ENCODE results near the gene TRERF1.
"Not testable (repeated sequence)": the region's sequence is repeated elsewhere in the genome, so short reads cannot be mapped to it uniquely, and the experiment has no call there.

Gene TRERF1

DNA sequence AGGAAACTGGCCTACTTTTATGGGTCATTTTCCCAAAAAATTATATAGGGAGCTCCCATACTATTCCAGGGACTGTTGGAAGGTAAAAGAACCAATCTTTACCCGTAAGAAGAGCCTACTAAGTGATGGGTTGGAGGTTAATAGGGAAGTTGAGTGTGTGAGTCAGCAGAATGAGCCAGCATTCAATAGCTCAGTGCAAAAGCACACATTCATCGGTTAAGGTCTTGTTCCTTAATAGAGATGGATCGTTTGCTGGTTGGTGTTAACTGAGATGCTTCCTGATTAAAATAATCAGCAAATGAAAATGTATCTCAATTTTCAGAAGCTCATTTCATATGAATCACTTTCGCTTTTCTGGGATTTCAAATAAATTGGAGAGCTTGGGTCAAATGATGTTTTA is 118.8 kb downstream of the TRERF1 start:
- DNase-seq = no peak

DNA sequence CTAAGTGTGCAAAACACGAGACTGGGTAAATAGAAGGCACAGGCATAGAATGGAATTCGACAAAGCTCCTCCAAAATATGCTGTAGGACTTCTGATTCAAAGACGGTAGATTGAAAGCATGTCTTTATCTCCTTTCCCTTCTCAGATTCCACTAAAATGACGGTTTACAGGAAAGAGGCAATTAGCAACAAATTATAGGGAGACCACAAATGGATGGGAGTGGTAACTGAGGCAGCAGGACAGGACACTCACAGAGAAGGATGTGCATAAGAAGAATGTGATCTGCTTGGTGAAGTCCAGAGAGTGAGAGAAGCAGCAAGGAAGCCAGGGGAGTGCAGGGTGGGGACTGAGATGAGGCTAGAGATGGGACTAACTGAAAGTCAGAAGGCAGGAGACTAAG is 120.7 kb downstream of the TRERF1 start:
- no peak for DNase-seq

DNA sequence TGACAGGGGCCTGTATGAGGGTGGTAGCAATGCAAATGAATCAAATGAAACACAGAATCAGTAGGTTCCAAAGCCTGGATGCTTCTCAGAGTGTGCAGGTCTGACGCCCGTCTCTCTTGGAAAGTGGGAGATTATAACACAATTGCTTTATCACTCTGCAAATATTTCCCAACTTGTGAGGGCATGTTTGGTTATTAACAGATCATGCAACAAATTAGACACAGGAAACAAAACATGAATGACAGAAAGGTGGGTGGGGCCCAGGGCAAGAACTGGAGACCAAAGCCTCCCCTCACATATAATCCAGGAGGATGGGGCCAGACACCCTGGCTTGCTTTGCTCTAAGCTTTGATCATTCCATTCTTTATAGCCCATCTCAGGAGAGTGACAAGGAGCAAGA is 125.5 kb downstream of the TRERF1 start:
- no peak for DNase-seq

DNA sequence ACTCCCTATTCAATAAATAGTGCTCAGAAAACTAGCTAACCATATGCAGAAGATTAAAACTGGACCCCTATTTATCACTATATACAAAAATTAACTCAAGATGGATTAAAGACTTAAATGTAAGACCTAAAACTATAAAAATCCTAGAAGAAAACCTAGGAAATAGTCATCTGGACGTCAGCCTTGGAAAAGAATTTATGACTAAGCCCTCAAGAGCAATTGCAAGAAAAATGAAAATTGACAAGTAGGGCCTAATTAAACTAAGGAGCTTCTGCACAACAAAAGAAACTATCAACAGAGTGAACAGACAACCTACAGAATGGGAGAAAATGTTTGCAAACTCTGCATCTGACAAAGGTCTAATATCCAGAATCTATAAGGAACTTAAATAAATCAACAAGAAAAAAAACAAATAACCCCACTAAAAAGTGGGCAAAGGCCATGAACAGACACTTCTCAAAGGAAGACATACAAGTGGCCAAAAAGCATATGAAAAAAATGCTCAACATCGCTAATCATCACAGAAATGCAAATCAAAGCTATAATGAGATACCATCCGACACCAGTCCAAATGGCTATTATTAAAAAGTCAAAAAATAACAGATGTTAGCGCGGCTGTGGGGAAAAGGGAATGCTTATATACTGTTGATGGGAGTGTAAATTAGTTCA is 126.9 kb downstream of the TRERF1 start:
- DNase-seq = not testable (repeated sequence)

DNA sequence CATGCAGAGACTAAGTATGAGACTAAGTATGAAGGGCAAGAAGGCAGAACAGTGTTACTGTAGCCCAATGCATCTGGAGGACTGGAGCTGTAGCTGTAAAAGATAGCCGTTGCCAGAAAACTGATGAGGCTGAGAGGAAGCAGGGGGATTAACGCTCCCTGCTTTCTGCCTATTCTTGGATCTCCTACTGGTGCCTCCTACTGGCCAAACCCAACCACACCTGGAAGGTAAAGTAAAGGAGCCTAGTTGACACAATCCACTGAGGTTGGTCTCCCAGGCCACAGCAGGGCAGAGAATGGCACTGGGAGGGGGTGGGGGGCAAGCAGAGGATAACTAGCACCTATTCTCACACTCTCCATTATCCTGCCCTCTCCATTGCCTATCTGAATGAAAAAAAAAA is 129.1 kb downstream of the TRERF1 start:
- no peak for DNase-seq

DNA sequence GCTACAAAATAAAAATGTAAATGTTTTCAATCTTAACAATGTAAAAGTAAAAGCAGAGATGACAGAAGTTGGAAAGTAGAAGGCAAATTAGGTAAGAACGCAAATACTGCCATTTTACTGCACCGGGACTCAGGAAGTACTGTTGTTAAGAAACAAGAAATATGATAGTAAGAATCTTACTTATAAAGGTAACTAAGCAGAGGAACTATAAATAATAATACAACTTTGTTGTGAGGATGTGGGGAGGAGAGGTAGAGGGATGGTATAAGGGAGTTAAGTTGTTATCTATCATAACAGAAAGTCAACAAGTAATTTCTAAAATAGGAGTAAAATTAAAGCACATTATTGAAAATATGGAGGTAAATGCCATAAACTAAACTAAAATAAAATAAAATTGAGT is 129.8 kb downstream of the TRERF1 start:
- no peak for DNase-seq

DNA sequence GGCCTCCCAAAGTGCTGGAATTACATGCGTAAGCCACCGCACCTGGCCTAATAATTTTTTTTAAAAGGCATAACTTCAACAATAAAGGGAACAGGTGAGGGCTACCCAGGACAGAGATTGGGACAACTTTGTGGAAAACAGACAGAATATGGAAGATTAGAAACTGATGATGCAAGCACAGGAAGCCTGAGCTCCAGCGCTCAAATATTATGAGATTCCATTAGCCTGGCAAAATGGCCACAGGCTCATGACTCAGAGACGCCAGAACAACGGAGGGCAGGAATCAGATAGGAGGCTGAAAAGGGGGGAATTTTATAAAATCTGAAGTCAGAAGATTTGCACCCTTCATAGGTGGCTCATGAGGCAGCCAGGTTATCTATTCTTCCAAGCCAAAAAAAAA is 131.0 kb downstream of the TRERF1 start:
- no peak for DNase-seq

DNA sequence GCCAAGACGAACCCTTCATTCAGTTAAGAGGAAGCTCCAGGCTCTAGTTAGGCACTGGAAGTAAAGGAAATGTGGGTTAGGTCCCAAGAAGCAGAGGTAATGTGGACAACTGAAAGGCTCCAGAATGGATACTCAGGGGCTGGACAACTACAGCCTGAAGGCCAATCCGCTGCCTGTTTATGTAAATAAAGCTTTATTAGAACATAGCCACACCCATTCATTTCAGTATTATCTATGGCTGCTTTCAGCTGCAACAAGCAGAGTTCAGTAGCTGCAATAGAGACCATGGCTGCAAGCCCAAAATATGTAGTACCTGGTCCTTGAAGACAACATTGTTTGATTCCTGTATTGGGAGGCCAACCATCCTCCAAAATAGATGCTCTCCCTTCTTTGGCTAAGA is 133.2 kb downstream of the TRERF1 start:
- no peak for DNase-seq

DNA sequence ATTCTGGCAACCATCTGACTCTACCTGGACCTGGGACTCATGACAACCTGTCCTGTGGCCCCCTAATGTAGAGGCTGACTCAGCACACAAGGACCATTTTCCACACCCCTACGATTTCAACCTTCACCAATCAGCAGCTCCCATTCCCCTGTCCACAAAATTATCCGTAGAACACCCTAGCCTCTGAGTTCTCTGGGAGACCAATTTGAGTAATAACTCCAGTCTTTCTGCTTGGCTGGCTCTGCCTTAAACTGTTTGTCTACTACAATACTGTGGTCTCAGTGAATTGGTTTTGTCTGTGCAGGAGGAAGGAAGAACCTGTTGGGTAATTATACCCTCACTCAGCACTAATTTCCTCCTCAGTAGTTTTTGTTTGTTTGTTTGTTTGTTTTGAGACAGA is 134.7 kb downstream of the TRERF1 start:
- DNase-seq = no peak

DNA sequence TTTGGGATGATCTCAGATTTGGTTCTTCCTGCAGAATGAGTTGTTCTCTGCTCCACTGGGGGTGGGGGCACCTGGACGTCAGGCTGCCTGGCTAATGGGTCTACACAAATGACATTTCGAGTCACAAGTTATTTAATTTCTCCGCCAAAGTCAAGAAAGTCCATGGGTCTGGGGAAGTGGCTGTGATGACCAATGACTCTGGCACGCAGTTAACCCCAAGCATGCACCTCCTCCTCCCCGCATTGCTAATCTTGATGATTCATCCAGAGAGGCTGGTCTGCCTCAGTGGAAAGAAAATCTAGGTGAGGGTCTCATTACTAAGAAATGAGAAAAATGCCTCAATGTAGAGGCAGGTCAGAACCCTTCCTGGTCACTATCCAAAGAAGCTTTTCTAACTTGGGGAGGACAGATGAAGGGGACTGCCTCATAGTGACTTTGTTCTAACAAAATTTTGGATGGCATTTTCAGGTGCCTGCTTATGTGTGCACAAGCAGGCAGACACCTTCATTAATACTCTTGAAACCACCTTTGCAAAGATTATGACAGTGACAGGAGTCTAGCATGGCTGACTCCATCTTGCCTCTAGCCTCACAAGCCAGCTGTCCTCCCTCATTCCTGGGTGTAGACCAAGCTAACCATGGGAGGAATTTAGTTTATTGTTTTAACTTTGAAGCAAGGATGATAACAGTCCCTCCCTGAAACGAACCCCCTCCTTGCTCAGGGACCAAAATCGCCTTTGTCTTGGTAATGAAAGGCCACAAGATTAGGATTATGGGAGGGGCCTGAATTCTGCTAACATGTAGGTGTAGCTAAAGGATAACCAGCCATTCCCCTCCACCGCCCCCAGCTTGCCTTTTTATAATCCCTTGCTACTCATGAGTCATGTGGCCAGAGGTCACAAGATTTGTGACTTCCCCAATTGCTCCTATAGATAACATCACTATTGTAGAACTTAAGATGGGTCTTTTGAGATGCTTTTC is 135.4 kb downstream of the TRERF1 start:
- DNase-seq = no peak

DNA sequence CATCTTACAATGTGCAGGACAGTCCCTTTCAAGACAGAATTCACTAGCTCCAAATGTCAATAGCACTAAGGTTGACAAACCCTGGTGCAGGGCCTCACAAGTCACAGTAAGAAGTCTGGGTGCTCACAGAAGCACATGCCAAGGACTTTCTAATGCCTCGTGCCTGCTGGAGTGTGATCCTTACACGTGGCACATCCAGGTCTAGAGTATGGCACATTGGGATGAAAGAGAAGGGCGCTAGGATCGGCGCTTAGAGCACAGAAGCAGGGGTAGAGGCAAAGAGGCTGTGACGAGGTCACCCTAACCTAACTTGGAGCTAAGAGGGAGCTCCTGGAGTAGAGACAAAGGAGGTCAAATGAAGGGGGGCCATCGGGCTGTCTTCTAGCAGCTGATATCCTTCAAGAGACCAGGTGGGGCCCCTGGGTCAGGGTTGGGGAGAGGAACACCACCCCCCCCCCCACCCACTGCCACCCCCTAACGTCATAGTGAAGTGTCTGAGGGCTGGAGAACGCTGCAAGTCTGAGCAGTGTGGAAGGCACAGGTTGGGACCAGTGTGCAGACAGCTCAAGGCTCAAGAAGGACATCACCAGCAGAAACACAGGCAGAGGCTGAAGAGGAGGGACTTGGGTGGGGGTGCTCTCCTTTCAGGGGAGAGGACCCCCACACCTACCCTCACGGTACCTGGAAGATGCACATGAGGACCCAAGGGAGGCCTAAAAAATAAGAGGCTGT is 136.3 kb downstream of the TRERF1 start:
- no peak for DNase-seq

DNA sequence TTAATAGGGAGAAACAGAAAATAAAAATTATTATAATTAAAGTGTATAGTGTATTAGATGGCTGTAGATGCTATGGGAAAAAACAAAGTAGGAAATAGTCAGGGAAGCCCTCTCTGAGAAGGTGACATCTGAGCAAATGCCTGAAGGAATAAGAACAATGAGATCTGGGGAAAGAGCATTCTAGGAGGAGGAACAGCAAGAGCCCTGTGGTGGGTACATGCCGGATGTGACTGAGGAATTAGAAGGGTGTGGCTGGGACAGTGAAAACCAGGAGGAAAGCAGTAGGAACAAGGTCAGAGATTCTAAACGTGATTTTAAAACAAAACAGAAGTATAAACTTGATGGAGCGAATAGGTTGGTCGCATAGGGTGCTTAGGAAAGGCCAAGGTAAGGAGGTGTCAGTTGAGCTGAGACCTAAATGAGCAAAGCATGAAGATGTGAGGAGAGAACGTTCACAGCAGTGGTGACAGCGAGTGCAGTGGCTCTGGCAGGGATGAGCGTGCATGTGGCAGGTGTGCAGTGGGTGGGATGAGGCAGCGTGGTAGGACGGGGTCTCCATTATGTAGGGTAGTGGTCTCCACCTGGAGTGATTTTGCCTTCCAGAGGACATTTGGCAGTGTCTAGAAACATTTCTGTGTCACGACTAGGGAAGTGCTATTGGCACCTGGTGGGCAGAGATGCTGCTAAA is 137.0 kb downstream of the TRERF1 start:
- DNase-seq = no peak

DNA sequence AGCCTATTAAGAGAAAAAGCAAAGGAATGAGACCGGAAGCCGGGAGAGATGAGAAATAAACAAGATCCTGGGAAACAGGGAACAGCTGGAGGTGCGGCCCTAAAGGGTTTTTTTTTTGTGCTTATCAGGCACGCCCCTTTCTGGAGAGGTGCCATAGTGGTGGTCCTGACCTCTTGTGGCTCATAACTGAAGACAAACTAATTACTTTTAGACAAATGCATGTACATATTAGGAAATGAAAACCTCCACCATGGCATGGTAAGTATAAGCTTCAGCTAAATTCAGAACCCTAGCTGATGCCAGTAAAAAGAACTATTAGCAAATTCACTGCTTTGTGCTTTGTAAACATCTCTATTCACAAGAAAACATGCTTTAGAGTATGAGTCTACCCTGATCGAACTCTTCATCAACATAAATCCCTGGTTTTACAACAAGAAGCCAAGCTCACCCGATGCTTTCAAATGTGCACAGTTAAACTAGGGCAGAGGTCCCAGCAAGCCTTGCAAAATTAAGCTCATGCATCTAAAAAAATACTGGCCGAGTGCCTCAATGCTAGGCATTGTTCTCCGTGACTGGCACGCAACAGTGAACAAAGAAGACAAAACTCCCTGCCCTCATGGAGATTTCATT is 137.7 kb downstream of the TRERF1 start:
- DNase-seq = no peak

DNA sequence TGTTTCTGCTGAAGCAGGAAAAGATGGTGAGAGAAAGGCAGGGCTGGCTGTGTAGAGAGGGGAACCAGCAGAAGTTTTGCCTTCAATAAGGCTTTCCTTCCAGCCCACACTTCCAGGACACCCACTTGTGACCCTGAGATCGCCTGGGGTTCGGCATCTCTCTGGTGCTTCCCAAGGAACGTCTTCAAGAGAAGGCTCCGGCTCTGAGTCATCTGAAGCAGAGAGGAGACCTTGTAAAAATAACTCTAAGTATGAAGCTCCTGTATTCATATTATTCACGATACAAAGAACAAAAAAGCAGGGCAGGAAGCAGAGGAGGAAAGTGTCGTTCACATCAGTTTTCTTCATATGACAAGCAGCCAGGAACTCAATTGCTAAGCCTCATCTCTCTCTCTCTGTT is 138.7 kb downstream of the TRERF1 start:
- DNase-seq = no peak

DNA sequence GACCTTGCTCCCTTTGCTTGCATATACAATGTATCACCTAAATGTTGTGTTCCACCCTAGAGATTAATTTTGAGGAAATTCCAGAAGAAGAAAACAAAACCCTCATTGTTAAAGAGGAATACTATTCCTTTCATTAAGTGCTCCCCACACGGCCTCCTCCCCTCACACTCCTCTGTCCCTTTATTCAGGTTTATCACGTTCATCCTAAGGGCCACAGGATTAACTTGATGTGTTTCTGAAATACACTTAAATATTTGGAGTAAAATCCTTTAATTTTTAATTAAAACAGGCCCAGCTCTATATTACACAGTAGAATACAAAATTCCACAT is 144.6 kb downstream of the TRERF1 start:
- no peak for DNase-seq

DNA sequence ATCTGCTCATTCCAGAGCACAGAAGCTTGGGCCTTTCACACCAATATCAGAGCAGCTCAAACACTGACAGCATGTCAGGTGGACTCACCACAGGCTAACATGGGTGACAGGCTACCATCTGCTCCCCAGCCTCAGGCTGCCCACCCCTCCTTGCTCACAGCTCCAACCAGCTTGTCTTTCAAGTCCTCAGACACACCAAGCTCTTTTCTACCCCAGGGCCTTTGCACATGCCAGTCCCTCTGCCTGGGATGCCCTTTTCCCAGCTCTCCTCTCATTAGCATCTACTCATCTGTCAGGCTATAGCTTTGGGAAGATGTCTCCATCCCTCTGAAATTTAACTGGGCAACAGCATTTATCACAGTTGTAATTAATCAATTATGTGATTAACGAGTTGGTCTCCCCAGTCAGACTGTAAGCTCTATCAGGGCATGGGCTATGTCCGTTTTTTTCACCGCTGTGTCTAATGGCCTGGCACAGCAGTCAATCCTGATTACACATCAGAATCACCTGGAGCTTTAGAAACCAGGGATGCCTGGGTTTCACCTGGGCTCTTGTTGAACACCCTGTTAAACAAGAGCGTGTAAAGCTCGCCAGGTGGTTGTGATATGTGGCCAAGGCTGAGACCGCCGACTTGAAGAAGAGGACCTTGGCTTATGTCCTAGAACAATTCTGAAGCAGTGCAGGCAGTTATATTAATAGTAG is 145.1 kb downstream of the TRERF1 start:
- DNase-seq = no peak

DNA sequence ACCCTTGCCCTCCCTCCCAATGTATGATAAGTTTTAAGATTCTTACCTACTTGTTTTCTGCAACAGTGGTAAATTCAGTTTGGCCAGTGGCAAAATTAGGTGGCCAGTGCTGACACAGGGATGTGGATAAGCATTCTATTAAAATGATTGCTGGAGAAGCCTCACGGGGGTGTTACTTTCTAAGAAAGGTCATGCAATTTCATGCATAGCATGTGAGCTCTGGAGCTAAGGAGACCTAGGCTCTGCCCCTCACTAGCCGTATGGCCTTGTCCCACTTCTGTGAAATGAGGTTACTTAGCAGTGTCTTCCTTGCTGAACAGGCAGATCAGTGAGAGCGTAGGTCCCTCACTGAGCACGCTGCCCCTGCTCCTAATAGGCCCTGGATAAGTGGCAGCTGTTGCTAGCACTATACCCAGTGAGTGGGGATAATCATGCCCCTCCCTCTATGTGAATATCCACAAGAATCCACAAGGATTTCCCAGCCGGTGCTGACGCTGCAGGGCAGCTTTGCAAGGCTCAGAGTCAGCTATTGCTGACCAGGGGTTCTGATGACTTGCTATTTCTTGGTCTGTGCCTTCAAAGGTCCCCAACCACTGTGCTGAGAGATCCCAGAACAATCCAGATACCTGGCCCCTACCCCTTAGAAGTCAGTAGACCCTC is 147.5 kb downstream of the TRERF1 start:
- no peak for DNase-seq

DNA sequence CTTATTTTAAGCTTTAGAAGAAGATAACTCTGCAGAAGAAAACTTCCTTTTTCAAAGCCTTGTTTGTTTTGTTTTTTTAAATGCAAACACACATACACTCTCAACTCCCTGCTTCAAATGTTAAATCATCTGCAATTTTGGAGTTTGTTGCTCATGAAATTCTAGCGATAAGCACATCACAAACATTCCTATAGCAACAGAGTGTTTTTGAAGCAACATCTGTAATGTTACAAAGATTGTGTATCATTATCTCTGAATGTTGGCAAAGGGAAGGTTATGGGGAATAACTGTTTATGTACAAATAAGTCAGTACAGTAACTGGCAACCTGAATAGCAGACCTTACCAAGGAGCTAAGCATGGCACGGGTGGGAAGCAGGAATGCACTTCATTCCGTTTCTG is 149.3 kb downstream of the TRERF1 start:
- DNase-seq = no peak

DNA sequence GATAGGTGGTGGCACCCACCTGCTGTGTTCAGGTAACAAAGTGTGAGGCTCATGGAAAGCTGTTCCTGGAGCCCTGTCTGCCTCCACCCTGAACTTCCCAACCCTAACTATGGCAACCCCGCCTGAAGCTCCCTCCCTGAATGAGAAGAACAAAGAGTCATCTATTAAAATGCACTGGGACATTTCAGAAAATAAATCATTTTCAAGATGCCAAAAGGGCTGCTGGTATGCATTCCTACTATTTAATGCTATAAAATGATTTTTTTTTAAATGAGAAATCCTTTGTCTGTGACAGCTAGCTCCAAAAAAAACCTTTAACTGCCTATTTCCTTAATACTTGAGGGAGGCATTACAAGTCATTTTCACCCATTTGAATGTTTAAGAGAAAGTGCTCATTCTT is 149.7 kb downstream of the TRERF1 start:
- DNase-seq = no peak

DNA sequence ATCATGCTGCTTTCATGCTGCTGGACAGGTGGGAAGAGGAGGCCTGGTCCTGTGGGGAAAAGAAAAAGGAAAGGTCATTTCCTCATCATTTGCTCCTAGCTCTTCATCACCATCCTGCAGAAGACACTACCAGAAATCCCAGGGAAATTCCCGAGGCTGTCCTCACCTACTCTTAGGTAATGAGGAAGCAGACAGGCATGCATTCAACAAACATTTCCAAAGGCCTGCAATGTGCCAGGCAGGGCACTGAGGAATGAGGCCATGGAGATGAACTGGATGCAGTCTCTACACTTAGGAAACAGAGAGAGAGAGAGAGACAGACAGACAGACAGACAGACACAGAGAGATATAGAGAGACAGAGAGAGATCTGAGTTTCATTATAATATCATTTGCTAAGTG is 151.0 kb downstream of the TRERF1 start:
- DNase-seq = no peak

DNA sequence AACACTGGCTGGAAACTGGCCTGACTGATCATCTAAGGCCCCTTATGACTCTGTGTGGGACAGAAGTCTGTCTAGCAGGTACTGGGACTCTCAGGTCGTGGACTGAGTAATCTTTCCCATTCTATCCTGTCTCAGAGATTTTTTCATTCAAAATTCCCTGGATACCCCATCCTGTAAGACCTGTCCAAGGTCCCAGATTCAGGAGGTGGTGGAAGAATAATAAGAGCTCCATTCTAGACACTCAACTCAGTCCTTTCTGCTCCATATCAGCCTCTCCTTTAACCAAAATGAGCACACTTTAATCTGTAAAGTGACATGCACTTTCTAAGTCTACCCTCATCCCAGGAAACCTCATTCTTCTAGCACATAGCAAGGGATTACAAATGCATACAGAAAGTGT is 151.5 kb downstream of the TRERF1 start:
- no peak for DNase-seq

DNA sequence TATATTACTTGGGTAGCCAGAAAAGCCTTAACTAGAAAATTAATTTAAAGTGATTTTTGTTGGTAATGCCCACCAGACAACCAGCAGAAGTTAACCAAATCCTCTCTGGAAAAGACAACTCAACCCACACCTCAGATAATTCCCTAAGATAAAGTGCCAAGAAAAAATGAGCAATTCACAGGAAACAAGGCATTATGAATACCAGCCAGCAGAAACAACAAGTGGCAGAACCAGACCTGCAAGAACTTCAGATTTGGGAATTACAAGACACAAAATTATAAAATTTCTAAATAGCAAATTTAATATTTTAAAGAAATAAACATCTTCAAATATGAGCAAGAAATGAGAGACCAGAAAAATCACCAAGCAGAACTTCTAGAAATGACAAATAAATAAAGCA is 154.1 kb downstream of the TRERF1 start:
- no peak for DNase-seq
